IPS DF 6.9 (cell line): ENCODE results near the gene RIPK4.
"Not testable (repeated sequence)": the region's sequence is repeated elsewhere in the genome, so short reads cannot be mapped to it uniquely, and the experiment has no call there.

Source experiments
- DNase-seq: peaks from one replicate; pipeline ENCODE4 v3.0.0-alpha.2; 2013; ENCODE audit warnings: low read depth, low spot score
- H3K27ac ChIP-seq: one replicate; pipeline ENCODE4 v1.5.1; 2013; ENCODE audit warnings: low read length, control low read depth
- H3K27me3 ChIP-seq: 2 replicates; pipeline ENCODE4 v1.6.1; 2013; ENCODE audit warnings: mild to moderate bottlenecking, low read length; ENCODE audit not compliant: control insufficient read depth, insufficient read depth
- H3K36me3 ChIP-seq: 2 replicates; pipeline ENCODE4 v1.6.1; 2013; ENCODE audit warnings: low read length; ENCODE audit not compliant: control insufficient read depth, insufficient read depth
- H3K4me1 ChIP-seq: 2 replicates; pipeline ENCODE4 v1.6.1; 2013; ENCODE audit warnings: low read length; ENCODE audit not compliant: control insufficient read depth, insufficient read depth
- H3K4me3 ChIP-seq: 2 replicates; pipeline ENCODE4 v1.5.1; 2013; ENCODE audit warnings: mild to moderate bottlenecking, low read length
- H3K9me3 ChIP-seq: 2 replicates; pipeline ENCODE4 v1.6.1; 2013; ENCODE audit warnings: low read length, inconsistent platforms; ENCODE audit not compliant: control insufficient read depth, insufficient read depth
- WGBS: extraction: QIAGEN DNeasy Blood & Tissue Kit; methylation state at CpG from one replicate; pipeline ENCODE4 v1.1.7; 2013; ENCODE audit warnings: mixed read lengths, missing lambda C conversion rate; ENCODE audit not compliant: insufficient read length, insufficient coverage; 5-methylcytosine and 5-hydroxymethylcytosine counted together

Gene RIPK4

GRCh38 chr21:41795726-41796125 is 28.9 kb upstream of the RIPK4 start:
- no peak overlapping the region for H3K27ac ChIP-seq
- no peaks in the 10 kb centered on the region for H3K9me3 ChIP-seq
- H3K27me3 ChIP-seq = no peaks in the 10 kb centered on the region
- no CpG with 5 or more reads among the region's 3 CpGs for WGBS
- H3K4me1 ChIP-seq = peaks cover 1% of the 10 kb centered on the region; the same call in 1 of the 2 replicates
- peaks cover 7% of the 10 kb centered on the region for H3K36me3 ChIP-seq
- DNase-seq = no peak
- no peak overlapping the region for H3K4me3 ChIP-seq

- DNase-seq = no peak
- no CpG with 5 or more reads among the region's 10 CpGs for WGBS
- H3K4me1 ChIP-seq = peaks cover 1% of the 10 kb centered on the region; the same call in 1 of the 2 replicates
Measured at GRCh38 chr21:41794600-41794999, 27.7 kb upstream of the RIPK4 start.

GRCh38 chr21:41792711-41793110 is 25.9 kb upstream of the RIPK4 start:
- no peaks in the 10 kb centered on the region for H3K9me3 ChIP-seq
- H3K27ac ChIP-seq = no peak overlapping the region
- no peaks in the 10 kb centered on the region for H3K27me3 ChIP-seq
- peaks cover 1% of the 10 kb centered on the region; the same call in 1 of the 2 replicates for H3K4me1 ChIP-seq
- H3K36me3 ChIP-seq = no peaks in the 10 kb centered on the region
- no CpG with 5 or more reads among the region's 3 CpGs for WGBS
- H3K4me3 ChIP-seq = no peak overlapping the region
- no peak for DNase-seq

More at GRCh38 chr21:41794600-41794999, 27.7 kb upstream of the RIPK4 start:
- no peaks in the 10 kb centered on the region for H3K9me3 ChIP-seq
- H3K36me3 ChIP-seq = peaks cover 7% of the 10 kb centered on the region
- no peak overlapping the region for H3K27ac ChIP-seq
- no peaks in the 10 kb centered on the region for H3K27me3 ChIP-seq
- H3K4me3 ChIP-seq = no peak overlapping the region

- no peaks in the 10 kb centered on the region for H3K36me3 ChIP-seq
- H3K4me1 ChIP-seq = no peaks in the 10 kb centered on the region
- H3K27me3 ChIP-seq = no peaks in the 10 kb centered on the region
- H3K27ac ChIP-seq = no peak overlapping the region
- no peaks in the 10 kb centered on the region for H3K9me3 ChIP-seq
- no peak for DNase-seq
- WGBS = no CpG with 5 or more reads among the region's 13 CpGs
- H3K4me3 ChIP-seq = no peak overlapping the region
Measured at GRCh38 chr21:41786509-41786987, 19.7 kb upstream of the RIPK4 start.

- no CpG with 5 or more reads among the region's 12 CpGs for WGBS
- H3K36me3 ChIP-seq, H3K9me3 ChIP-seq, H3K27me3 ChIP-seq, H3K4me3 ChIP-seq, H3K27ac ChIP-seq, H3K4me1 ChIP-seq, DNase-seq: not testable (repeated sequence)
Measured at GRCh38 chr21:41785262-41785661, 18.4 kb upstream of the RIPK4 start.

- no peak overlapping the region for H3K4me3 ChIP-seq
- H3K27me3 ChIP-seq = no peaks in the 10 kb centered on the region
- no peaks in the 10 kb centered on the region for H3K9me3 ChIP-seq
- H3K4me1 ChIP-seq = no peaks in the 10 kb centered on the region
- no peak overlapping the region for H3K27ac ChIP-seq
- WGBS = no CpG with 5 or more reads among the region's 15 CpGs
- no peak for DNase-seq
- no peaks in the 10 kb centered on the region for H3K36me3 ChIP-seq
Measured at GRCh38 chr21:41784456-41785102, 17.7 kb upstream of the RIPK4 start.

- Histone ChIP-seq H3K9me3 (no peaks in the 10 kb centered on the region), H3K36me3 (no peaks in the 10 kb centered on the region), H3K4me1 (peaks cover 1% of the 10 kb centered on the region; the same call in 1 of the 2 replicates), H3K27me3 (no peaks in the 10 kb centered on the region), H3K4me3 (no peak overlapping the region), H3K27ac (no peak overlapping the region)
- WGBS = no CpG with 5 or more reads among the region's 18 CpGs
- DNase-seq = no peak
Measured at GRCh38 chr21:41783476-41784180, 16.8 kb upstream of the RIPK4 start.

- Histone ChIP-seq H3K4me1 (peaks cover 1% of the 10 kb centered on the region; the same call in 1 of the 2 replicates), H3K27ac (no peak overlapping the region), H3K27me3 (no peaks in the 10 kb centered on the region), H3K4me3 (no peak overlapping the region), H3K9me3 (no peaks in the 10 kb centered on the region), H3K36me3 (no peaks in the 10 kb centered on the region)
- DNase-seq = no peak
- WGBS = no CpG with 5 or more reads among the region's 2 CpGs
Measured at GRCh38 chr21:41781050-41781410, 14.2 kb upstream of the RIPK4 start.

GRCh38 chr21:41780337-41781049 is 13.6 kb upstream of the RIPK4 start:
- WGBS = no CpG with 5 or more reads among the region's 1 CpG

GRCh38 chr21:41779659-41780058 is 12.8 kb upstream of the RIPK4 start:
- H3K27ac ChIP-seq = no peak overlapping the region
- peaks cover 1% of the 10 kb centered on the region; the same call in 1 of the 2 replicates for H3K4me1 ChIP-seq
- H3K27me3 ChIP-seq = no peaks in the 10 kb centered on the region
- no peaks in the 10 kb centered on the region for H3K9me3 ChIP-seq
- WGBS = no CpG with 5 or more reads among the region's 5 CpGs
- no peak overlapping the region for H3K4me3 ChIP-seq
- no peak for DNase-seq
- no peaks in the 10 kb centered on the region for H3K36me3 ChIP-seq

More at GRCh38 chr21:41780337-41781049, 13.6 kb upstream of the RIPK4 start:
- Histone ChIP-seq H3K27ac (no peak overlapping the region), H3K9me3 (no peaks in the 10 kb centered on the region), H3K36me3 (no peaks in the 10 kb centered on the region), H3K27me3 (no peaks in the 10 kb centered on the region), H3K4me3 (no peak overlapping the region), H3K4me1 (peaks cover 1% of the 10 kb centered on the region; the same call in 1 of the 2 replicates)
- no peak for DNase-seq
